Measurements from ENCODE around the gene SH2D1B.

DNA sequence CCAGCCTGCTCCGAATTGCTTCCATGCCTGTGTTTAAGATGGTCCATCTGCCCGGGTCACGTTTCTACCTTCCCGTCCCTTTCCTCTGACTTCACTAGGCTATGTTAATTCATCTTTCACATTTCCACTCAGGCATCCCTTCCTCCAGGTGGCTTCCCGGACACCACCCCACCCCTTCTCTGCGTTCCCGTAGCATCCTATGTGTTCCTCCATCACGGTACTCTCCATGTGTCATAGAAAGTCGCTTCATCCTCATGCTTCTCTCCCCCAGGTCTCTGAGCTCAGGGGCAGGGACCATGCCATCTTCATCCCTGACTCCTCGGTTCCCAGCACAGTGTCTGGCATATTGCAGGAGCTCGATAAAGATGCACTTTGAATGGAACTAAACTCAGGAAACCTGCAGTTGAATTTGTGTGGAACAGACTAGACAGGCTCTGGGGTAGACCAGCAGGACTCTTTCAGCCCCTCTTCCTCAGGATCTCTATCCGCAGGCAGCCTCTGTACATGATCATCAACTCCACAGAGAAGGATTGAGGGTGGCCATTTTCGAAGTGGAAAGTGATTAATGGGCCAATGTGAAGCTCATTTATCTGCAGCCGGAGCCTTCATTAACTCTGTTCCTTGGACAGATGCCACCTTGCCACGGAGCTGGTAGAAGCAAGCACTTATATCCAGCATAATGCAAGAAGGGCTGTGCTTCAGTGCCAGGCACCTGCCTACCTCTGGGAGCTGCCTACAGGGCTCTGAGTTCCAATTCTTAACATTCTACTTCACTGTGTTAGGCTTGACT, 21.3 kb downstream of the SH2D1B start:
- TF ChIP-seq, protein P1, sequence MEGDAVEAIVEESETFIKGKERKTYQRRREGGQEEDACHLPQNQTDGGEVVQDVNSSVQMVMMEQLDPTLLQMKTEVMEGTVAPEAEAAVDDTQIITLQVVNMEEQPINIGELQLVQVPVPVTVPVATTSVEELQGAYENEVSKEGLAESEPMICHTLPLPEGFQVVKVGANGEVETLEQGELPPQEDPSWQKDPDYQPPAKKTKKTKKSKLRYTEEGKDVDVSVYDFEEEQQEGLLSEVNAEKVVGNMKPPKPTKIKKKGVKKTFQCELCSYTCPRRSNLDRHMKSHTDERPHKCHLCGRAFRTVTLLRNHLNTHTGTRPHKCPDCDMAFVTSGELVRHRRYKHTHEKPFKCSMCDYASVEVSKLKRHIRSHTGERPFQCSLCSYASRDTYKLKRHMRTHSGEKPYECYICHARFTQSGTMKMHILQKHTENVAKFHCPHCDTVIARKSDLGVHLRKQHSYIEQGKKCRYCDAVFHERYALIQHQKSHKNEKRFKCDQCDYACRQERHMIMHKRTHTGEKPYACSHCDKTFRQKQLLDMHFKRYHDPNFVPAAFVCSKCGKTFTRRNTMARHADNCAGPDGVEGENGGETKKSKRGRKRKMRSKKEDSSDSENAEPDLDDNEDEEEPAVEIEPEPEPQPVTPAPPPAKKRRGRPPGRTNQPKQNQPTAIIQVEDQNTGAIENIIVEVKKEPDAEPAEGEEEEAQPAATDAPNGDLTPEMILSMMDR (IDR thresholded peaks at IDR 0.05; ENCODE audit: poor library complexity), result no peak
- no peak for TF ChIP-seq EZH2phosphoT487 (IDR thresholded peaks at IDR 0.05; ENCODE audit: low read depth, severe bottlenecking, unreplicated experiment)

All from hepatocyte (in vitro differentiated cells).